Measurements from ENCODE around the gene FHL2. TPM values are rescaled to one million over a fixed set of nuclear protein-coding genes. Genes with fewer than 3 reads are reported as not detected.

Gene FHL2
- total RNA-seq, 4 donors from 2014 or later = 36.7 to 81.2 (median 44.0) TPM

- Histone ChIP-seq H3K9me3 (no peaks in the 10 kb centered on the region), H3K4me1 (peaks cover 13 to 44% of the 10 kb centered on the region in 2 donors), H3K27ac (peak overlapping the region in 2 of 3 donors; percentile 50 to 89), H3K4me3 (replicated peaks in 1 of 3) (no peak overlapping the region), H3K27me3 (no peaks in the 10 kb centered on the region), H3K36me3 (peaks cover 6 to 18% of the 10 kb centered on the region in 2 donors)
- WGBS, 2 donors = 91 to 94% methylated on average over 5 of the region's 5 CpGs
- TF ChIP-seq POLR2A (IDR thresholded peaks at IDR 0.05) (no peak), CTCF (IDR thresholded peaks at IDR 0.05) (no peak)
- intact Hi-C loops (cut with DNase I) = no loop called here
- DNase-seq = no peak
Measured at GRCh38 chr2:105384861-105385260, 14.0 kb downstream of the FHL2 start.

GRCh38 chr2:105384216-105384615 lies 14.6 kb downstream of the FHL2 start:
- H3K27ac ChIP-seq = peak overlapping the region in 2 of 3 donors; percentile 50 to 89
- peaks cover 13 to 37% of the 10 kb centered on the region in 2 donors for H3K4me1 ChIP-seq
- H3K4me3 ChIP-seq (replicated peaks in 1 of 3) = no peak overlapping the region

GRCh38 chr2:105383432-105384166 lies 15.3 kb downstream of the FHL2 start:
- 63 to 70% methylated on average over 8 of the region's 8 CpGs for WGBS, 2 donors
- intact Hi-C loops (cut with DNase I) = no loop called here
- no peaks in the 10 kb centered on the region for H3K27me3 ChIP-seq
- peaks cover 13 to 32% of the 10 kb centered on the region in 2 donors for H3K4me1 ChIP-seq
- H3K27ac ChIP-seq = peak overlapping the region; percentile 5 to 89 (median 50)
- peaks cover 6 to 18% of the 10 kb centered on the region in 2 donors for H3K36me3 ChIP-seq
- no peak for DNase-seq
- no peaks in the 10 kb centered on the region for H3K9me3 ChIP-seq
- TF ChIP-seq CTCF (IDR thresholded peaks at IDR 0.05) (no peak), POLR2A (IDR thresholded peaks at IDR 0.05) (no peak)
- H3K4me3 ChIP-seq (replicated peaks in 1 of 3) = no peak overlapping the region

More at GRCh38 chr2:105384216-105384615, 14.6 kb downstream of the FHL2 start:
- no peak for DNase-seq
- Histone ChIP-seq H3K9me3 (no peaks in the 10 kb centered on the region), H3K36me3 (peaks cover 6 to 18% of the 10 kb centered on the region in 2 donors), H3K27me3 (no peaks in the 10 kb centered on the region)
- 78 to 80% methylated on average over 7 of the region's 7 CpGs for WGBS, 2 donors
- intact Hi-C loops (cut with DNase I) = no loop called here
- no peak for TF ChIP-seq POLR2A (IDR thresholded peaks at IDR 0.05)
- no peak for TF ChIP-seq CTCF (IDR thresholded peaks at IDR 0.05)

DNA sequence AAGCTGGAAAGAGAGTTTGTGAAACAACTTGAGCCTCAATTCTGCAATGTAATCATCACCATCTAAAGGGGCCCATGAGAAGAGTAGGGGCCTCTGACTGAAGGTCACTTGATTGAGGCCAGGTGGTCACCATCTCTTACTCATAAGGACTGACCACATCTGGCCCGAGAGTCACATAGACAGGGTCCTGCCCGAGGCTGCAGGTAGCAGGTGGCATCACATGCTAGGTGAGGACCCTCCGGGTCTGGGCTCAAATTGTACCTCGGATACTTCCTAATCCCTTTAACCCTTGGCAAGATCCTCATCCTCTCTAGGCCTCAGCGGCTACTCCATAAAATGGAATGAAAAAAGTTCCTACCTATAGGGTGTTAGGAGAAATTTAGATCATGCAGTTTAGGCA lies 16.7 kb downstream of the FHL2 start:
- 94 to 96% methylated on average over 5 of the region's 5 CpGs for WGBS, 2 donors
- Histone ChIP-seq H3K9me3 (no peaks in the 10 kb centered on the region), H3K4me1 (peaks cover 13 to 29% of the 10 kb centered on the region in 2 donors), H3K4me3 (replicated peaks in 1 of 3) (no peak overlapping the region), H3K27ac (no peak overlapping the region), H3K36me3 (peaks cover 6 to 18% of the 10 kb centered on the region in 2 donors), H3K27me3 (no peaks in the 10 kb centered on the region)
- DNase-seq = no peak
- TF ChIP-seq POLR2A (IDR thresholded peaks at IDR 0.05) (no peak), CTCF (IDR thresholded peaks at IDR 0.05) (no peak)
- intact Hi-C loops (cut with DNase I) = no loop called here

DNA sequence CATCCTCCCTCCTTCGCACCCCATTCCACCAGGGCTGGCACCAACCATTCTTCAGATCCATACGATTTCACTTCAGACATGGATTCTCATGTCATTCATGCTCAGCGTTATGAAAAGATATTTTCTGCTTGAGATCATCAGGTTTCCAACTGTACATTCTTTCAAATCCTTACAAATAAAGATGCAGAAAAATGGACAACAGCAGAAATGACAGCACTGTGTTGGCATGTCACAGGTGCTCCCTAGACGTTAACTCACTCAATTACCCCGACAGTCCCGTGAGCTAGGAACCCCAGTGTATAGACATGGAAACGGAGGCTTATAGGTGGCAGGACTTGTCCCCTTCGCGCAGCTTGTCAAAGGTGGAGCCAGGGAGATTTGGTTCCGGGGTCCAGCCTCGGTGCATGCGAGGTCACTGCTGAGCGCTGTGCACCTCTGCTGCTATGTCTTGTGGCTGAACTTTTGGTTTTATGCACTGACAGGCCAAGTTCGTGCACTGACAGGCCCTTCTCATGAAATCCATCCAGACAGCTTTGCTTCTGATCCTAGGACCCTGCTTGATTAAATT lies 17.7 kb downstream of the FHL2 start:
- DNase-seq = no peak
- no peak overlapping the region for H3K4me3 ChIP-seq (replicated peaks in 1 of 3)
- H3K4me1 ChIP-seq = peaks cover 20 to 29% of the 10 kb centered on the region in 2 donors
- no peaks in the 10 kb centered on the region for H3K9me3 ChIP-seq
- H3K27ac ChIP-seq = peak overlapping the region in 2 of 3 donors; percentile 60 to 74
- 88 to 92% methylated on average over 13 to 14 of the region's 14 CpGs for WGBS, 2 donors
- intact Hi-C loops (cut with DNase I) = no loop called here
- no peak for TF ChIP-seq CTCF (IDR thresholded peaks at IDR 0.05)
- TF ChIP-seq POLR2A (IDR thresholded peaks at IDR 0.05) = no peak
- peaks cover 6 to 17% of the 10 kb centered on the region in 2 donors for H3K36me3 ChIP-seq
- no peaks in the 10 kb centered on the region for H3K27me3 ChIP-seq

Data from thyroid gland (tissue), 4 donors.